Neural cell (in vitro differentiated cells): ENCODE results near the gene SCN4B.

Experiments used
- CTCF ChIP-seq: fragments of 450-650 bp; IDR thresholded peaks from 2 replicates; pipeline ENCODE4 v1.5.1; 2014; ENCODE audit warnings: antibody characterized with exemption, mild to moderate bottlenecking, moderate library complexity; ENCODE audit not compliant: poor library complexity, severe bottlenecking
- EP300 ChIP-seq: fragments of 450-650 bp; conservative IDR thresholded peaks from 2 replicates; pipeline ENCODE4 v1.6.1; 2014; ENCODE audit warnings: antibody characterized with exemption, mild to moderate bottlenecking, moderate library complexity; ENCODE audit not compliant: poor library complexity, severe bottlenecking
- EZH2 ChIP-seq: fragments of 200-600, 300-800 bp; shearing (Covaris generic), sonication (generic); IDR thresholded peaks from 2 replicates; pipeline ENCODE4 v1.6.1; 2014; ENCODE audit warnings: antibody characterized with exemption, low read length, borderline replicate concordance, mild to moderate bottlenecking; ENCODE audit not compliant: insufficient read depth, poor library complexity, severe bottlenecking
- MXI1 ChIP-seq: fragments of 450-650 bp; conservative IDR thresholded peaks from 2 replicates; pipeline ENCODE4 v1.6.1; 2014; ENCODE audit warnings: antibody characterized with exemption, mild to moderate bottlenecking; ENCODE audit not compliant: poor library complexity, severe bottlenecking
- POLR2AphosphoS5 ChIP-seq: IDR thresholded peaks from 2 replicates; pipeline ENCODE4 v1.6.1; 2012
- RAD21 ChIP-seq: fragments of 450-650 bp; conservative IDR thresholded peaks from 2 replicates; pipeline ENCODE4 v1.6.1; 2014; ENCODE audit warnings: antibody characterized with exemption, mild to moderate bottlenecking, moderate library complexity
- REST ChIP-seq: IDR thresholded peaks from 2 replicates; pipeline ENCODE4 v1.6.1; 2012; ENCODE audit warnings: borderline replicate concordance
- SMC3 ChIP-seq: fragments of 450-650 bp; conservative IDR thresholded peaks from 2 replicates; pipeline ENCODE4 v1.6.1; 2014; ENCODE audit warnings: antibody characterized with exemption, mild to moderate bottlenecking, moderate library complexity; ENCODE audit not compliant: poor library complexity
- TAF1 ChIP-seq: IDR thresholded peaks from 2 replicates; pipeline ENCODE4 v1.6.1; 2012; ENCODE audit warnings: low read depth

GRCh38 chr11:118184784-118185579 is 32.4 kb upstream of the SCN4B start:
- TF ChIP-seq RAD21 = no peak
- no peak for TF ChIP-seq SMC3
- no peak for TF ChIP-seq CTCF
- no peak for TF ChIP-seq REST
- TF ChIP-seq EZH2 = no peak
- no peak for TF ChIP-seq TAF1
- TF ChIP-seq MXI1 = no peak
- no peak for TF ChIP-seq POLR2AphosphoS5
- no peak for TF ChIP-seq EP300
